SK-N-SH treated with all-trans-retinoic acid at 6 μM for 48 hours (cell line): ENCODE data around the gene AACS.
"Not testable (repeated sequence)": the region's sequence is repeated elsewhere in the genome, so short reads cannot be mapped to it uniquely, and the experiment has no call there.

Source experiments
- ATAC-seq: fragments of 200-7000 bp; cut with Tn5 transposase; 3 replicates; pipeline ENCODE4 v1.9.1; 2020; ENCODE audit warnings: mild to moderate bottlenecking, moderate library complexity
- BACH2 ChIP-seq: fragments of 250-450 bp; sonication (Bioruptor Pico); IDR thresholded peaks from 2 replicates; pipeline ENCODE4 v1.9.0; 2021; ENCODE audit warnings: mild to moderate bottlenecking, borderline replicate concordance
- CSDC2 ChIP-seq: fragments of 250-450 bp; sonication (Bioruptor Pico); IDR thresholded peaks from 2 replicates; pipeline ENCODE4 v1.5.0; 2020; ENCODE audit warnings: mild to moderate bottlenecking, moderate library complexity
- ESRRG ChIP-seq: fragments of 250-450 bp; sonication (Bioruptor Pico); IDR thresholded peaks from 2 replicates; pipeline ENCODE4 v1.6.1; 2021; ENCODE audit warnings: mild to moderate bottlenecking
- GLIS3 ChIP-seq: fragments of 250-450 bp; sonication (Bioruptor Pico); IDR thresholded peaks from 2 replicates; pipeline ENCODE4 v1.5.0; 2020; ENCODE audit warnings: mild to moderate bottlenecking, moderate library complexity
- ISL1 ChIP-seq: fragments of 250-450 bp; sonication (Bioruptor Pico); IDR thresholded peaks from 2 replicates; pipeline ENCODE4 v2.1.2; 2022; ENCODE audit warnings: mild to moderate bottlenecking, moderate library complexity
- OSR1 ChIP-seq: fragments of 250-450 bp; sonication (Bioruptor Pico); IDR thresholded peaks from 2 replicates; pipeline ENCODE4 v1.8.0; 2022; ENCODE audit warnings: moderate library complexity, mild to moderate bottlenecking, inconsistent platforms
- PPARA ChIP-seq: fragments of 250-450 bp; sonication (Bioruptor Pico); IDR thresholded peaks from 2 replicates; pipeline ENCODE4 v1.5.0; 2020; ENCODE audit warnings: mild to moderate bottlenecking, borderline replicate concordance
- RARB ChIP-seq: fragments of 250-450 bp; sonication (Bioruptor Pico); IDR thresholded peaks from 2 replicates; pipeline ENCODE4 v1.8.0; 2021; ENCODE audit warnings: mild to moderate bottlenecking, moderate library complexity
- SNAI2 ChIP-seq: fragments of 250-450 bp; sonication (Bioruptor Pico); IDR thresholded peaks from 2 replicates; pipeline ENCODE4 v1.5.0; 2020; ENCODE audit warnings: mild to moderate bottlenecking, moderate library complexity
- TCF4 ChIP-seq: fragments of 250-450 bp; sonication (Bioruptor Pico); IDR thresholded peaks from 2 replicates; pipeline ENCODE4 v1.8.0; 2021; ENCODE audit warnings: mild to moderate bottlenecking, moderate library complexity, borderline replicate concordance
- TOX ChIP-seq: fragments of 250-450 bp; sonication (Bioruptor Pico); IDR thresholded peaks from 2 replicates; pipeline ENCODE4 v1.8.0; 2021; ENCODE audit warnings: mild to moderate bottlenecking, moderate library complexity, borderline replicate concordance
- ZC3H10 ChIP-seq: fragments of 250-450 bp; sonication (Bioruptor Pico); IDR thresholded peaks from 2 replicates; pipeline ENCODE4 v1.5.1; 2021; ENCODE audit warnings: mild to moderate bottlenecking, moderate library complexity
- ZFP3 ChIP-seq: fragments of 250-450 bp; sonication (Bioruptor Pico); IDR thresholded peaks from 2 replicates; pipeline ENCODE4 v1.5.0; 2020; ENCODE audit warnings: mild to moderate bottlenecking, moderate library complexity
- ZFP30 ChIP-seq: fragments of 450-650 bp; formaldehyde crosslinking; IDR thresholded peaks from 2 replicates; pipeline ENCODE4 v1.5.0; 2022; ENCODE audit warnings: mild to moderate bottlenecking, moderate library complexity
- ZNF565 ChIP-seq: fragments of 450-650 bp; formaldehyde crosslinking; conservative IDR thresholded peaks from 2 replicates; pipeline ENCODE4 v1.5.0; 2020; ENCODE audit warnings: low read depth, mild to moderate bottlenecking, moderate library complexity
- ZNF70 ChIP-seq: fragments of 450-650 bp; formaldehyde crosslinking; IDR thresholded peaks from 2 replicates; pipeline ENCODE4 v1.5.0; 2020; ENCODE audit warnings: mild to moderate bottlenecking, moderate library complexity
- ZNF8 ChIP-seq: fragments of 450-650 bp; formaldehyde crosslinking; IDR thresholded peaks from 2 replicates; pipeline ENCODE4 v1.5.0; 2020; ENCODE audit warnings: mild to moderate bottlenecking, moderate library complexity
- TF ChIP-seq, protein P1 (sequence below): fragments of 250-450 bp; sonication (Bioruptor Pico); IDR thresholded peaks from 2 replicates; pipeline ENCODE4 v1.5.0; 2020; ENCODE audit warnings: mild to moderate bottlenecking, moderate library complexity
- TF ChIP-seq, protein P2 (sequence below): fragments of 250-450 bp; sonication (Bioruptor Pico); IDR thresholded peaks from 2 replicates; pipeline ENCODE4 v1.8.0; 2021; ENCODE audit warnings: low read depth, mild to moderate bottlenecking, moderate library complexity, borderline replicate concordance
- TF ChIP-seq, protein P3 (sequence below): fragments of 250-450 bp; sonication (Bioruptor Pico); IDR thresholded peaks from 2 replicates; pipeline ENCODE4 v1.5.1; 2020; ENCODE audit warnings: low read depth, mild to moderate bottlenecking, moderate library complexity
- TF ChIP-seq, protein P4 (sequence below): fragments of 250-450 bp; sonication (Bioruptor Pico); IDR thresholded peaks from 2 replicates; pipeline ENCODE4 v1.5.1; 2021; ENCODE audit warnings: mild to moderate bottlenecking, moderate library complexity

Gene AACS

DNA sequence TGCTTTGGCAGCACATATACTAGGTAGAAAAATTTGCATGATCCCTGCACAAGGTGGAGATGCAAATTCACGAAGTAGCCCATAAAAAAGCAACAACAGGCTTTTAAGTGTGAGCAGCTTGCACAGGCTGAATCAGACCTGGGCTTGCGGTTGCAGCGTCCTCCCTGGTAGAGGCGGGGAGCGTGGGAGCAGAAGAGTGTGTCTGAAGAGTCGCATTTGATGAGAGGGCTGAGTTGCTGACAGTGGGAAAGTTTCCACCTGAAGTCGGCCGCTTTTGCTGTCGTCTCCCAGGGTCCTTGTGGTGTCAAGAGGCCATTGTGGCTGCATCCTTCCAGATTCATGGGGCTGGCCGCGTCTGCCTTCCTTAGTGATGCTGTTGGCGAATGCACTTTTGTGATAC, 6.2 kb downstream of the AACS start:
- ATAC-seq, result no peak
- TF ChIP-seq PPARA (CRISPR knock-in tag), result no peak
- TF ChIP-seq, protein P1, sequence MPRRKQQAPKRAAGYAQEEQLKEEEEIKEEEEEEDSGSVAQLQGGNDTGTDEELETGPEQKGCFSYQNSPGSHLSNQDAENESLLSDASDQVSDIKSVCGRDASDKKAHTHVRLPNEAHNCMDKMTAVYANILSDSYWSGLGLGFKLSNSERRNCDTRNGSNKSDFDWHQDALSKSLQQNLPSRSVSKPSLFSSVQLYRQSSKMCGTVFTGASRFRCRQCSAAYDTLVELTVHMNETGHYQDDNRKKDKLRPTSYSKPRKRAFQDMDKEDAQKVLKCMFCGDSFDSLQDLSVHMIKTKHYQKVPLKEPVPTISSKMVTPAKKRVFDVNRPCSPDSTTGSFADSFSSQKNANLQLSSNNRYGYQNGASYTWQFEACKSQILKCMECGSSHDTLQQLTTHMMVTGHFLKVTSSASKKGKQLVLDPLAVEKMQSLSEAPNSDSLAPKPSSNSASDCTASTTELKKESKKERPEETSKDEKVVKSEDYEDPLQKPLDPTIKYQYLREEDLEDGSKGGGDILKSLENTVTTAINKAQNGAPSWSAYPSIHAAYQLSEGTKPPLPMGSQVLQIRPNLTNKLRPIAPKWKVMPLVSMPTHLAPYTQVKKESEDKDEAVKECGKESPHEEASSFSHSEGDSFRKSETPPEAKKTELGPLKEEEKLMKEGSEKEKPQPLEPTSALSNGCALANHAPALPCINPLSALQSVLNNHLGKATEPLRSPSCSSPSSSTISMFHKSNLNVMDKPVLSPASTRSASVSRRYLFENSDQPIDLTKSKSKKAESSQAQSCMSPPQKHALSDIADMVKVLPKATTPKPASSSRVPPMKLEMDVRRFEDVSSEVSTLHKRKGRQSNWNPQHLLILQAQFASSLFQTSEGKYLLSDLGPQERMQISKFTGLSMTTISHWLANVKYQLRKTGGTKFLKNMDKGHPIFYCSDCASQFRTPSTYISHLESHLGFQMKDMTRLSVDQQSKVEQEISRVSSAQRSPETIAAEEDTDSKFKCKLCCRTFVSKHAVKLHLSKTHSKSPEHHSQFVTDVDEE (CRISPR knock-in tag), result no peak
- TF ChIP-seq SNAI2, result no peak
- TF ChIP-seq, protein P2, sequence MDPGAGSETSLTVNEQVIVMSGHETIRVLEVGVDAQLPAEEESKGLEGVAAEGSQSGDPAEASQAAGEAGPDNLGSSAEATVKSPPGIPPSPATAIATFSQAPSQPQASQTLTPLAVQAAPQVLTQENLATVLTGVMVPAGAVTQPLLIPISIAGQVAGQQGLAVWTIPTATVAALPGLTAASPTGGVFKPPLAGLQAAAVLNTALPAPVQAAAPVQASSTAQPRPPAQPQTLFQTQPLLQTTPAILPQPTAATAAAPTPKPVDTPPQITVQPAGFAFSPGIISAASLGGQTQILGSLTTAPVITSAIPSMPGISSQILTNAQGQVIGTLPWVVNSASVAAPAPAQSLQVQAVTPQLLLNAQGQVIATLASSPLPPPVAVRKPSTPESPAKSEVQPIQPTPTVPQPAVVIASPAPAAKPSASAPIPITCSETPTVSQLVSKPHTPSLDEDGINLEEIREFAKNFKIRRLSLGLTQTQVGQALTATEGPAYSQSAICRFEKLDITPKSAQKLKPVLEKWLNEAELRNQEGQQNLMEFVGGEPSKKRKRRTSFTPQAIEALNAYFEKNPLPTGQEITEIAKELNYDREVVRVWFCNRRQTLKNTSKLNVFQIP (CRISPR knock-in tag), result no peak
- no peak for TF ChIP-seq BACH2 (CRISPR knock-in tag)
- TF ChIP-seq ISL1 (CRISPR knock-in tag), result no peak
- no peak for TF ChIP-seq RARB (CRISPR knock-in tag)
- TF ChIP-seq, protein P3, sequence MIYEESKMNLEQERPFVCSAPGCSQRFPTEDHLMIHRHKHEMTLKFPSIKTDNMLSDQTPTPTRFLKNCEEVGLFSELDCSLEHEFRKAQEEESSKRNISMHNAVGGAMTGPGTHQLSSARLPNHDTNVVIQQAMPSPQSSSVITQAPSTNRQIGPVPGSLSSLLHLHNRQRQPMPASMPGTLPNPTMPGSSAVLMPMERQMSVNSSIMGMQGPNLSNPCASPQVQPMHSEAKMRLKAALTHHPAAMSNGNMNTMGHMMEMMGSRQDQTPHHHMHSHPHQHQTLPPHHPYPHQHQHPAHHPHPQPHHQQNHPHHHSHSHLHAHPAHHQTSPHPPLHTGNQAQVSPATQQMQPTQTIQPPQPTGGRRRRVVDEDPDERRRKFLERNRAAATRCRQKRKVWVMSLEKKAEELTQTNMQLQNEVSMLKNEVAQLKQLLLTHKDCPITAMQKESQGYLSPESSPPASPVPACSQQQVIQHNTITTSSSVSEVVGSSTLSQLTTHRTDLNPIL (CRISPR knock-in tag), result no peak
- no peak for TF ChIP-seq TOX (CRISPR knock-in tag)
- TF ChIP-seq TCF4 (CRISPR knock-in tag), result no peak
- TF ChIP-seq ESRRG (CRISPR knock-in tag), result no peak
- no peak for TF ChIP-seq ZNF8 (CRISPR knock-in tag)
- no peak for TF ChIP-seq ZFP3 (CRISPR knock-in tag)
- TF ChIP-seq ZC3H10 (CRISPR knock-in tag), result no peak
- no peak for TF ChIP-seq ZFP30 (CRISPR knock-in tag)
- TF ChIP-seq ZNF565 (CRISPR knock-in tag), result no peak
- TF ChIP-seq OSR1 (CRISPR knock-in tag), result no peak
- TF ChIP-seq, protein P4, sequence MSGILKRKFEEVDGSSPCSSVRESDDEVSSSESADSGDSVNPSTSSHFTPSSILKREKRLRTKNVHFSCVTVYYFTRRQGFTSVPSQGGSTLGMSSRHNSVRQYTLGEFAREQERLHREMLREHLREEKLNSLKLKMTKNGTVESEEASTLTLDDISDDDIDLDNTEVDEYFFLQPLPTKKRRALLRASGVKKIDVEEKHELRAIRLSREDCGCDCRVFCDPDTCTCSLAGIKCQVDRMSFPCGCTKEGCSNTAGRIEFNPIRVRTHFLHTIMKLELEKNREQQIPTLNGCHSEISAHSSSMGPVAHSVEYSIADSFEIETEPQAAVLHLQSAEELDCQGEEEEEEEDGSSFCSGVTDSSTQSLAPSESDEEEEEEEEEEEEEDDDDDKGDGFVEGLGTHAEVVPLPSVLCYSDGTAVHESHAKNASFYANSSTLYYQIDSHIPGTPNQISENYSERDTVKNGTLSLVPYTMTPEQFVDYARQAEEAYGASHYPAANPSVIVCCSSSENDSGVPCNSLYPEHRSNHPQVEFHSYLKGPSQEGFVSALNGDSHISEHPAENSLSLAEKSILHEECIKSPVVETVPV (CRISPR knock-in tag), result no peak
- TF ChIP-seq CSDC2, result no peak

DNA sequence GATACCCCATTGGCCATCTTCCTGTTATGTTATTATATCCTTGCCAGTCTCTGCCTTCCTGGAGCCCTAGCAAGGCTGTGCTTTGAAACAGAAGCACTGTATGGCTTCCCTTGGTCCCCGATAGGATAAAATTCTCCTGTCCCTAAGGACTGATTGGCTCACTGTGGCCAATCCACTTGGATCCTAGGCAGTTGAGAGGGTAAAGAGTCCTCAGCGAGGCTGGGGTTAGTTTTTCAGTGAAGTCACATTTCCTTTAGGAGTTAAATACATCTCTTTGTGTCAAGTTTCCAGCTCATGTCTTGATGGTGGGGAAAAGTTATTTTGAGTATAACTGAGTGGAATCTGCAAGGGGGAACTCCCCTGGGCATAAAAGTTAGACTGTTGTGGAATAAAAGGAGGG, 7.3 kb downstream of the AACS start:
- no peak for ATAC-seq
- TF ChIP-seq, protein P3 (CRISPR knock-in tag), result no peak
- TF ChIP-seq ZC3H10 (CRISPR knock-in tag) (no peak), TCF4 (CRISPR knock-in tag) (no peak), ZNF70 (no peak), BACH2 (CRISPR knock-in tag) (no peak)

DNA sequence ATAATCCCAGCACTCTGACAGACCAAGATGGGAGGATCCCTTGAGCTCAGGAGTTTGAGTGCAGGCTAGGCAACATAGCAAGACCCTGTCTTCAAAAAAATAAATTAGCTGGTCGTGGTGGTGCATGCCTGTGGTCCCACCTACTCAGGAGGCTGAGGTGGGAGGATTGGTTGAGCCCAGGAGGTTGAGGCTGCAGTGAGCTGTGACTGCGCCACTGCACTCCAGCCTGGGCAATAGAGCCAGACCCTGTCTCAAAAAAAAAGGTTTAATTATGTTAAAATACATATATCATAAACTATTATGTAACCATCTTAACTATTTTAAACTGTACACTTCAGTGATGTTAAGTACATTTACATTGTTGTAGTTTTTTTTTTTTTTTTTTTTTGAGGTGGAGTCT, 9.1 kb downstream of the AACS start:
- not testable (repeated sequence) for ATAC-seq

DNA sequence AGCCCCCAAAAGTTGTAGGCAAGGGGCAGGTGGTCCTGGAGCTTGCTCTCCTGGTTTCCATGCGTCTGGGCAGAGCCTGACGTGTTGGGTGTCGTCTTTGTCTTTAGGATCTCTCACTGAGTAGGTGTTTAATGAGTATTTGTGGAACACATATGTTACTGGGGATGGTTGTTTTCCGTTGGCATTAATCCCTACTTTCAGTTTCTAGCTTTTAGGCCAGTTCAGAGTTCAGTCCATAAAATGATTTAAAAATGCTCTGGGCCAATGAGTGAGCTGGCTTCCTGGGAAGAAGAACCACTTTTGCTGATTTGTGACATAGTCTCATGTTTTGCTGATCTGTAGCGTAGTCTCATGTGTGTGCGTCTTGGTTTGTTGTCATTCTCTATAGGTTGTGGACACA, 10.9 kb downstream of the AACS start:
- ATAC-seq, result no peak
- no peak for TF ChIP-seq TCF4 (CRISPR knock-in tag)
- no peak for TF ChIP-seq ZNF8 (CRISPR knock-in tag)
- no peak for TF ChIP-seq ESRRG (CRISPR knock-in tag)
- no peak for TF ChIP-seq ZC3H10 (CRISPR knock-in tag)
- TF ChIP-seq, protein P2 (CRISPR knock-in tag), result no peak
- TF ChIP-seq, protein P4 (CRISPR knock-in tag), result no peak
- no peak for TF ChIP-seq GLIS3
- no peak for TF ChIP-seq SNAI2
- TF ChIP-seq, protein P3 (CRISPR knock-in tag), result no peak
- no peak for TF ChIP-seq CSDC2
- no peak for TF ChIP-seq RARB (CRISPR knock-in tag)
- no peak for TF ChIP-seq ZNF70
- TF ChIP-seq ZFP30 (CRISPR knock-in tag), result no peak
